Chondrocyte (in vitro differentiated cells): ENCODE data around the gene BAD. TPM values are rescaled to one million over a fixed set of nuclear protein-coding genes. Genes with fewer than 3 reads are reported as not detected.

ENCODE experiments used
- DNase-seq: peaks from one replicate; pipeline ENCODE4 v3.0.0; 2021; ENCODE audit warnings: mixed read lengths, low spot score
- H3K27ac Mint-ChIP-seq: one replicate; pipeline ENCODE4 v1.8.0; 2021; ENCODE audit warnings: mild to moderate bottlenecking, moderate library complexity, mixed read lengths; ENCODE audit not compliant: unreplicated experiment
- H3K27me3 Mint-ChIP-seq: 2 replicates; pipeline ENCODE4 v1.8.0; 2021; ENCODE audit warnings: low read depth, mixed read lengths
- H3K36me3 Mint-ChIP-seq: 2 replicates; pipeline ENCODE4 v1.8.0; 2021; ENCODE audit warnings: low read depth, mixed read lengths
- H3K4me1 Mint-ChIP-seq: 2 replicates; pipeline ENCODE4 v1.8.0; 2021; ENCODE audit warnings: low read depth, mild to moderate bottlenecking, mixed read lengths
- H3K4me3 Mint-ChIP-seq: one replicate; pipeline ENCODE4 v1.8.0; 2021; ENCODE audit warnings: mild to moderate bottlenecking, moderate library complexity, mixed read lengths; ENCODE audit not compliant: unreplicated experiment
- H3K9me3 Mint-ChIP-seq: 2 replicates; pipeline ENCODE4 v1.8.0; 2021; ENCODE audit warnings: low read depth, mixed read lengths
- CTCF ChIP-seq: fragments of 200-600 bp; sonication (generic); IDR thresholded peaks from 2 replicates; pipeline ENCODE4 v1.5.0; 2021; ENCODE audit warnings: antibody characterized with exemption, mild to moderate bottlenecking, moderate library complexity
- total RNA-seq: library from RNA; stranded (reverse); gene quantifications from 3 replicates; pipeline ENCODE4 v1.2.1, GENCODE V29; 2021

BAD gene
- total RNA-seq, 1 donor from 2014 or later, result 56.8 TPM

DNA sequence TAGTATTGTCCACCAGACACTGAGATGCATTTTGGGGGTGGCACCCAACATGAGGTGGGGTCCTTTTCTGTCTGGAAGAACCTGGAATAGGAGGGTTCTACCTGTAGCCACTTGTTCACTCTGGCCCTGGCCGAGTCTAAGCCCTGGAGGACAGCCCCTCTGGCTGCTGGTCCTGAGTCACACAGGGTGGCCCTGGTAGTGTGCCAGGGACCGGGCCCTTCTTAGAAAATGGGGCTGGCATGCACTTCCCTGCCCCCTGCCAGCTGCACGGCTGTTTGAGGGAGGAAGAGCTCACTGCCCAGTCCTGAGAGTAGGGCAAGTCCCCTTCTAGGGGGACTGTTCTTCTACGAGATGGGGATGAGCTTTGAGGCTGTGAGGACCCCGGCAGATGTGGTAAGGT, 31.0 kb downstream of the BAD start:
- DNase-seq, result no peak
- no peaks in the 10 kb centered on the region for H3K27me3 Mint-ChIP-seq
- H3K36me3 Mint-ChIP-seq, result peaks cover 12% of the 10 kb centered on the region
- TF ChIP-seq CTCF, result no peak
- no peaks in the 10 kb centered on the region for H3K9me3 Mint-ChIP-seq
- H3K4me1 Mint-ChIP-seq, result peaks cover 23% of the 10 kb centered on the region
- H3K27ac Mint-ChIP-seq, result peak overlapping the region; percentile 78
- H3K4me3 Mint-ChIP-seq, result peak overlapping the region; percentile 91

DNA sequence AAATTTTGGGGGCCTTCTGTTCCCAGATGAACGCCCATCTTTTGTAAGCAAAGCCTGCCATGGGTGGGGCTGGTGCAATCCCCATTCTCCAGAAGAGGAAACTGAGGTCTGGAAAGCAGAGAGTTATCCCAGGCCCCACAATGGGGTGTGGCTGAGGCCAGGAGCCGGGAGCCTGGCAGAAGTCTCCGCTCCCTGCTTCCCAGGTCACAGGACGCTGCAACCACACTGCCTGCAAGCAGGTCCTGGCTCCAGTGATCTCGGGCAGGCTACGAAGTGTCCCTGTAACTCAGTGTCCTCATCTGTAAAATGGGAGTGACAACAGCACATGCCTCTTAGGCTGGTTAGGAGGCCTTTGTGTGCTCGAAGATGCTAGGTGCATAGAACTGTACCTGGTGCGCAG, 31.4 kb downstream of the BAD start:
- Mint-ChIP-seq H3K4me3 (peak overlapping the region; percentile 91), H3K27me3 (no peaks in the 10 kb centered on the region), H3K9me3 (no peaks in the 10 kb centered on the region), H3K4me1 (peaks cover 25% of the 10 kb centered on the region), H3K36me3 (peaks cover 9% of the 10 kb centered on the region), H3K27ac (peak overlapping the region; percentile 78)
- no peak for DNase-seq
- no peak for TF ChIP-seq CTCF

GRCh38 chr11:64252003-64252872, 32.2 kb downstream of the BAD start:
- Mint-ChIP-seq H3K9me3 (no peaks in the 10 kb centered on the region), H3K36me3 (peaks cover 4% of the 10 kb centered on the region), H3K4me3 (peak overlapping the region; percentile 91), H3K27ac (peak overlapping the region; percentile 75), H3K4me1 (peaks cover 30% of the 10 kb centered on the region), H3K27me3 (no peaks in the 10 kb centered on the region)
- TF ChIP-seq CTCF, result peak; percentile 51
- DNase-seq, result no peak

DNA sequence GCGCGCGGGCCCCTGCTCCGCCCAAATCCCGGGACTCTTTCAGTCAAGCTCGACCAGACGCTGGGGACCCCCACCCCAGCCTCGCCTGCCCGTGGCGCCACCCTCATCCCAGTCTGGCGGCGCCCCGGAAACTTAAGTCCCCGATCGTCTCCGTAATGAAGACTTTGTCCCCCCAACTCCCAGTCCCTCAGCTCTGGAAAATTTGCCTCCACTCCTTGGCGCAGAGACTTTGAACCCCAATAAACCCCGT, 32.8 kb downstream of the BAD start:
- Mint-ChIP-seq H3K36me3 (peaks cover 3% of the 10 kb centered on the region), H3K27me3 (no peaks in the 10 kb centered on the region), H3K4me1 (peaks cover 30% of the 10 kb centered on the region), H3K4me3 (peak overlapping the region; percentile 91), H3K9me3 (no peaks in the 10 kb centered on the region), H3K27ac (peak overlapping the region; percentile 75)
- DNase-seq, result no peak
- TF ChIP-seq CTCF, result no peak

DNA sequence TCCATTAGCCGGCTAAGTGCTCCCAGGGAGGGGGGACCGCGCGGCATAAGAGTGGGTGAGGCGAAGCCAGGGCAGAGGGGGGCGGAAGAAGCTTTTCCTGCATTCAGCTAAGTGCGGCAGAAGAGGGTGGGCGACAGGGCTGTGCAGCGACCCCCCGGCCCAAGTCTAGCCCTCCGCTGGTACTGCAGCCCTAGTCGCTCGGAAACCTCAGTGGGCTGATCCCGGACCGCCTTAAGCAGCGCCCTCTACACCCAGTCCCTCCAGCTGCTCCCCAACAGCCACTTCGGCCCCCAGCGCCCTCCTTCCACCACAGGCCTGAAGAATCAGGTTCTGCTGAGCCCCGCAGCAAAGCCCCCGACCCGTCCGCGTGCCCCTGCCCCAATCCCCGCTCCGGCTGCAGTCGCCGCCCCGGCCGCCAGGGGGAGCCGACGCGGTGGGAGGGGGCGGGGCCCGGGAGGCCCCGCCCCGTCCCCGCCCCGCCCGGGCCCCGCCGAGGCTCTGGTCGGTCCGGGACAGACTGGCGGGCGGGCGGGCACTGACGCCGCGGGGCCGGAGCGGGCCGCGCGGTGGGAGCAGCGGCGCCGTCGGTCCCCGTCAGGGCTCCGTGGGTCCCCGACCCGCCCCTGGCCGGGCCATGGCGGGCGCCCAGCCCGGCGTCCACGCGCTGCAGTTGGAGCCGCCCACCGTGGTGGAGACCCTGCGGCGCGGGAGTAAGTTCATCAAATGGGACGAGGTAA, 33.3 kb downstream of the BAD start, which contains the start of gene PLCB3:
Gene PLCB3, plus strand, starts transcription at position 515 of the 737 bp plus-strand sequence. Its CDS starts 120 bp downstream, at position 635.
- Mint-ChIP-seq H3K27ac (peak within 1 kb of the TSS; percentile 75), H3K4me3 (peak within 1 kb of the TSS; percentile 91), H3K9me3 (no peaks in the 10 kb centered on the region), H3K4me1 (peaks cover 30% of the 10 kb centered on the region), H3K27me3 (no peaks in the 10 kb centered on the region), H3K36me3 (peaks cover under 1% of the 10 kb centered on the region)
- no peak for DNase-seq
- peak; percentile 87 for TF ChIP-seq CTCF
